Endothelial cell (in vitro differentiated cells): Measurements from ENCODE around the gene DAPK2. TPM values are rescaled to one million over a fixed set of nuclear protein-coding genes. Genes with fewer than 3 reads are reported as not detected.

ENCODE experiments used
- DNase-seq: peaks from one replicate; pipeline ENCODE4 v3.0.0; 2021; ENCODE audit warnings: low spot score
- H3K27ac Mint-ChIP-seq: one replicate; pipeline ENCODE4 v1.8.0; 2021; ENCODE audit warnings: mixed read lengths, inconsistent platforms; ENCODE audit not compliant: unreplicated experiment
- H3K27me3 Mint-ChIP-seq: one replicate; pipeline ENCODE4 v1.8.0; 2021; ENCODE audit warnings: mild to moderate bottlenecking, moderate library complexity, mixed read lengths, inconsistent platforms; ENCODE audit not compliant: unreplicated experiment
- H3K36me3 Mint-ChIP-seq: one replicate; pipeline ENCODE4 v1.8.0; 2021; ENCODE audit warnings: mild to moderate bottlenecking, low read depth, mixed read lengths, inconsistent platforms; ENCODE audit not compliant: unreplicated experiment
- H3K4me1 Mint-ChIP-seq: one replicate; pipeline ENCODE4 v1.8.0; 2021; ENCODE audit warnings: mild to moderate bottlenecking, mixed read lengths, inconsistent platforms; ENCODE audit not compliant: unreplicated experiment
- H3K4me3 Mint-ChIP-seq: one replicate; pipeline ENCODE4 v1.8.0; 2021; ENCODE audit warnings: mild to moderate bottlenecking, mixed read lengths, inconsistent platforms; ENCODE audit not compliant: unreplicated experiment
- H3K9me3 Mint-ChIP-seq: one replicate; pipeline ENCODE4 v1.8.0; 2021; ENCODE audit warnings: mixed read lengths, inconsistent platforms; ENCODE audit not compliant: unreplicated experiment
- total RNA-seq: library from RNA; stranded (reverse); fragmentation: NEBNext Ultra II Directional; extraction: Animal tissue kit (Norgen Biotek cat#: 25700); gene quantifications from one replicate; pipeline ENCODE4 v1.2.1, GENCODE V29; 2021; ENCODE audit not compliant: unreplicated experiment
- TF ChIP-seq, protein P1 (sequence below): fragments of 200-600 bp; sonication (generic); IDR thresholded peaks from one replicate; pipeline ENCODE4 v1.5.0; 2021; ENCODE audit warnings: antibody characterized with exemption; ENCODE audit not compliant: unreplicated experiment

DAPK2 gene
- total RNA-seq, 1 donor from 2014 or later, result 10.0 TPM

- H3K27me3 Mint-ChIP-seq, result no peaks in the 10 kb centered on the region
- H3K27ac Mint-ChIP-seq, result no peak overlapping the region
- H3K9me3 Mint-ChIP-seq, result no peaks in the 10 kb centered on the region
- peaks cover 11% of the 10 kb centered on the region for H3K4me1 Mint-ChIP-seq
- no peak for DNase-seq
- TF ChIP-seq, protein P1, sequence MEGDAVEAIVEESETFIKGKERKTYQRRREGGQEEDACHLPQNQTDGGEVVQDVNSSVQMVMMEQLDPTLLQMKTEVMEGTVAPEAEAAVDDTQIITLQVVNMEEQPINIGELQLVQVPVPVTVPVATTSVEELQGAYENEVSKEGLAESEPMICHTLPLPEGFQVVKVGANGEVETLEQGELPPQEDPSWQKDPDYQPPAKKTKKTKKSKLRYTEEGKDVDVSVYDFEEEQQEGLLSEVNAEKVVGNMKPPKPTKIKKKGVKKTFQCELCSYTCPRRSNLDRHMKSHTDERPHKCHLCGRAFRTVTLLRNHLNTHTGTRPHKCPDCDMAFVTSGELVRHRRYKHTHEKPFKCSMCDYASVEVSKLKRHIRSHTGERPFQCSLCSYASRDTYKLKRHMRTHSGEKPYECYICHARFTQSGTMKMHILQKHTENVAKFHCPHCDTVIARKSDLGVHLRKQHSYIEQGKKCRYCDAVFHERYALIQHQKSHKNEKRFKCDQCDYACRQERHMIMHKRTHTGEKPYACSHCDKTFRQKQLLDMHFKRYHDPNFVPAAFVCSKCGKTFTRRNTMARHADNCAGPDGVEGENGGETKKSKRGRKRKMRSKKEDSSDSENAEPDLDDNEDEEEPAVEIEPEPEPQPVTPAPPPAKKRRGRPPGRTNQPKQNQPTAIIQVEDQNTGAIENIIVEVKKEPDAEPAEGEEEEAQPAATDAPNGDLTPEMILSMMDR, result no peak
- H3K4me3 Mint-ChIP-seq, result no peak overlapping the region
- no peaks in the 10 kb centered on the region for H3K36me3 Mint-ChIP-seq
Measured at GRCh38 chr15:64011736-64012135, 34.5 kb downstream of the DAPK2 start.

GRCh38 chr15:64010719-64011118, 35.6 kb downstream of the DAPK2 start:
- TF ChIP-seq, protein P1, result no peak
- no peak for DNase-seq
- H3K4me1 Mint-ChIP-seq, result peaks cover 11% of the 10 kb centered on the region
- no peak overlapping the region for H3K27ac Mint-ChIP-seq
- no peaks in the 10 kb centered on the region for H3K27me3 Mint-ChIP-seq
- no peak overlapping the region for H3K4me3 Mint-ChIP-seq
- no peaks in the 10 kb centered on the region for H3K9me3 Mint-ChIP-seq
- no peaks in the 10 kb centered on the region for H3K36me3 Mint-ChIP-seq

DNA sequence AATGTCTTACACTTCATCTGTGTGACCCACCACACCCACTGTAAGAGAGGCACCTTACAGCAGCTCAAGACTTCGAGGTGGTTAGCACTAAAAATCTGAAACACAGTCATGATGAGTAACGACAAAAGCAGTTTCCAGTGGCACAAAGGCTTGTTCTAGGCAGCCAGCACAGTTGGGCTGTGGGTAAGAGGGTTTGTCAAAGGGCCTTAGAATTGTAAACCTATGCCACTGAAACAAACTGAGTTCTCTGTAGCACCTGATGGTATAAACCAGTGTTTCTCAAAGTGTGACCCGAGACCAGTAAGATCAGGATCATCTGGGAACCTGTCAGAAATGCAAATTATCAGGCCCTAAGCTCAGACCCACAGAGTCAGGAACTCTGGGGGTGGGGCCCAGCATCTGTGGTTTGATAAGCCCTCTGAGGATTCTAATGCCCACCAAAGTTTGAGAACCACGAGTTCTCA, 36.5 kb downstream of the DAPK2 start:
- TF ChIP-seq, protein P1, result no peak
- H3K4me3 Mint-ChIP-seq, result no peak overlapping the region
- DNase-seq, result no peak

GRCh38 chr15:64009241-64009640, 37.0 kb downstream of the DAPK2 start:
- H3K4me3 Mint-ChIP-seq, result no peak overlapping the region
- H3K4me1 Mint-ChIP-seq, result peaks cover 13% of the 10 kb centered on the region
- no peaks in the 10 kb centered on the region for H3K27me3 Mint-ChIP-seq
- H3K27ac Mint-ChIP-seq, result no peak overlapping the region
- no peak for DNase-seq
- H3K9me3 Mint-ChIP-seq, result no peaks in the 10 kb centered on the region
- TF ChIP-seq, protein P1, result no peak
- H3K36me3 Mint-ChIP-seq, result no peaks in the 10 kb centered on the region

More for the DNA sequence above, 36.5 kb downstream of the DAPK2 start:
- Mint-ChIP-seq H3K9me3 (no peaks in the 10 kb centered on the region), H3K27ac (no peak overlapping the region), H3K27me3 (no peaks in the 10 kb centered on the region), H3K4me1 (peaks cover 11% of the 10 kb centered on the region), H3K36me3 (no peaks in the 10 kb centered on the region)

DNA sequence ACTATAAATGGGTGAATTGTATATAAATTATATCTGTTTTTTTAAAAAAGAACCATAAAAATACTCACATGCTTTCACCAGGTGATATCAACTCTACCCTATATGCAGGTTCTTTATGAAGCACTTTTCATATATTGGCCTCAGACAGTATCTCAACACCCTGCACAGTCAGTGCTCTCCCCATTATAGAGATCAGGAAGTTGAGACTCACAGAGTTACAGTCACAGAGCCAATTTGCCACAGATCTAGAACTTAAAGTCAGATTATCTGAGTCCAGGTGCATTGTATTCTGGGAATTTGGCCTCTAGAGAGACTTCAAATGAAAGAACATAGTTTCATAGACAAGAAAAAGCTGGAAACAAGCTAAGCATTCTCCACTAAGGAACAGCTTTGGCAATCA, 38.1 kb downstream of the DAPK2 start:
- Mint-ChIP-seq H3K27ac (no peak overlapping the region), H3K27me3 (peaks cover 1% of the 10 kb centered on the region), H3K4me1 (peaks cover 18% of the 10 kb centered on the region), H3K36me3 (no peaks in the 10 kb centered on the region), H3K4me3 (no peak overlapping the region), H3K9me3 (no peaks in the 10 kb centered on the region)
- no peak for DNase-seq
- TF ChIP-seq, protein P1, result no peak
